K562 (cell line): ENCODE measurements around the gene ATP6V0A4. TPM values are rescaled to one million over a fixed set of nuclear protein-coding genes. Genes with fewer than 3 reads are reported as not detected.

Experiments
- ATAC-seq: fragments of 200-7000 bp; cut with Tn5 transposase; 3 replicates; pipeline ENCODE4 v1.9.1; 2020; ENCODE audit warnings: moderate library complexity
- BruUV-seq: library from RNA; stranded (reverse); fragments of 400-500 nt; replicated peaks from 2 replicates; lab custom pipeline; 2021; lab: Mats Ljungman, UMichigan
- CTCF ChIA-PET: fragments of 300-600 bp; formaldehyde crosslinking; extraction: SDS; loops from one replicate; lab custom pipeline; 2021; ENCODE audit warnings: low intra/inter-chr PET ratio; lab: Yijun Ruan, JAX
- POLR2A ChIA-PET: fragments of 300-600, 350-650 bp; sonication (Branson Sonifier 250); formaldehyde crosslinking; extraction: SDS; loops from one replicate; lab custom pipeline; 2021; ENCODE audit warnings: antibody characterized with exemption, inconsistent platforms; lab: Yijun Ruan, JAX
- DNase-seq, 4 experiments: peaks; one replicate each; pipeline versions ENCODE4 v3.0.0 to v3.0.0-alpha.2; 2011 to 2018; ENCODE audit warnings: low spot score in 3 of 4, mixed read lengths in 3 of 4; ENCODE audit errors: extremely low read depth in 1 of 4
- FAIRE-seq: peaks from 2 replicates; lab custom pipeline; 2011; peaks lifted over from hg19 to GRCh38; lab: Jason Lieb, UNC
- H2AFZ ChIP-seq: 2 replicates; pipeline ENCODE4 v1.6.0; 2011; ENCODE audit warnings: low read depth, low read length, control low read depth, inconsistent platforms
- H3K27ac ChIP-seq: fragments of 200-600 bp; 3 replicates; pipeline ENCODE4 v1.8.0; 2011; ENCODE audit warnings: low read depth, mild to moderate bottlenecking, control low read depth, inconsistent platforms, low read length, moderate library complexity, mixed read lengths; ENCODE audit errors: extremely low read depth
- H3K27me3 ChIP-seq, 2 experiments: fragments of 300-600 bp in 1 of 2; 2 replicates in 1 of 2; 3 replicates in 1 of 2; pipeline versions ENCODE4 v1.6.0 to v1.8.0; 2011; ENCODE audit warnings: inconsistent platforms in 2 of 2, low read length in 2 of 2, mild to moderate bottlenecking in 1 of 2, mixed read lengths in 1 of 2, moderate library complexity in 1 of 2; ENCODE audit not compliant: control insufficient read depth in 2 of 2, insufficient read depth in 2 of 2
- H3K36me3 ChIP-seq: fragments of 300-600 bp; 3 replicates; pipeline ENCODE4 v1.8.0; 2011; ENCODE audit warnings: mild to moderate bottlenecking, low read length, inconsistent platforms; ENCODE audit not compliant: control insufficient read depth, insufficient read depth
- H3K4me1 ChIP-seq, 2 experiments: fragments of 200-600 bp in 1 of 2; replicated peaks in 1 of 2; 2 replicates in 1 of 2; 3 replicates in 1 of 2; pipeline versions ENCODE4 v1.5.1 to v1.8.0; 2011; ENCODE audit warnings: inconsistent platforms in 2 of 2, low read length in 2 of 2, mild to moderate bottlenecking in 1 of 2, mixed read lengths in 1 of 2, moderate library complexity in 1 of 2; ENCODE audit not compliant: control insufficient read depth in 2 of 2, insufficient read depth in 2 of 2
- H3K4me2 ChIP-seq: 2 replicates; pipeline ENCODE4 v1.6.1; 2011; ENCODE audit warnings: low read length, control low read depth, inconsistent platforms, mixed read lengths; ENCODE audit not compliant: insufficient read depth
- H3K4me3 ChIP-seq: fragments of 200-600 bp; sonication (generic), shearing (Covaris generic); 2 replicates; pipeline ENCODE4 v1.5.1; 2016; ENCODE audit warnings: control low read depth, inconsistent platforms
- H3K79me2 ChIP-seq: fragments of 200-600 bp; 3 replicates; pipeline ENCODE4 v1.8.0; 2011; ENCODE audit warnings: low read length, inconsistent platforms; ENCODE audit not compliant: control insufficient read depth, insufficient read depth
- H3K9ac ChIP-seq, 2 experiments: 2 replicates each; pipeline versions ENCODE4 v1.6.0 to v1.6.1; 2011; ENCODE audit warnings: low read depth in 2 of 2, low read length in 2 of 2, control low read depth in 1 of 2, inconsistent platforms in 1 of 2, mild to moderate bottlenecking in 1 of 2, mixed read lengths in 1 of 2; ENCODE audit not compliant: insufficient read depth in 1 of 2
- H3K9me1 ChIP-seq: one replicate; pipeline ENCODE4 v1.6.0; 2011; ENCODE audit warnings: inconsistent platforms, mild to moderate bottlenecking, low read length, moderate library complexity; ENCODE audit not compliant: control insufficient read depth, insufficient read depth
- H3K9me3 ChIP-seq: replicated peaks from 2 replicates; pipeline ENCODE4 v1.5.1; 2011; ENCODE audit warnings: low read depth, low read length, inconsistent platforms; ENCODE audit not compliant: control insufficient read depth, insufficient read depth
- H4K20me1 ChIP-seq: replicated peaks from 2 replicates; pipeline ENCODE4 v1.6.1; 2011; ENCODE audit warnings: low read length, inconsistent platforms, mixed read lengths; ENCODE audit not compliant: control insufficient read depth, insufficient read depth
- GATAD2B ChIP-seq: fragments of 450-650 bp; IDR thresholded peaks from 2 replicates; pipeline ENCODE4 v1.6.1; 2017; ENCODE audit warnings: mild to moderate bottlenecking, borderline replicate concordance
- HCFC1 ChIP-seq: IDR thresholded peaks from 2 replicates; pipeline ENCODE4 v1.6.1; 2012; ENCODE audit warnings: low read depth, low read length, improper control_type of control experiment
- KDM1A ChIP-seq, 2 experiments: fragments of 450-650 bp; IDR thresholded peaks; 2 replicates each; pipeline ENCODE4 v1.6.1; 2016; ENCODE audit warnings: mild to moderate bottlenecking in 2 of 2
- NR2C2 ChIP-seq, 2 experiments: fragments of 200-800 bp in 1 of 2; sonication (Bioruptor generic) in 1 of 2; sonication (generic) in 1 of 2; formaldehyde crosslinking in 1 of 2; IDR thresholded peaks; 2 replicates each; pipeline versions ENCODE4 v1.6.1 to v1.8.0; 2016 to 2022; ENCODE audit warnings: mild to moderate bottlenecking in 1 of 2, missing compliant biosample characterization in 1 of 2, missing genetic modification characterization in 1 of 2, missing genetic modification reagents in 1 of 2
- PBX2 ChIP-seq, 2 experiments: IDR thresholded peaks in 1 of 2; conservative IDR thresholded peaks in 1 of 2; 2 replicates each; pipeline ENCODE4 v1.6.1; 2016; ENCODE audit warnings: low read depth in 2 of 2, mild to moderate bottlenecking in 1 of 2, missing compliant biosample characterization in 1 of 2, missing genetic modification characterization in 1 of 2, moderate library complexity in 1 of 2
- POLR2G ChIP-seq: fragments of 200-400 bp; formaldehyde crosslinking; IDR thresholded peaks from 2 replicates; pipeline ENCODE4 v1.6.1; 2017; ENCODE audit warnings: low read depth, mild to moderate bottlenecking, antibody characterized with exemption, low read length, moderate library complexity
- RBM25 ChIP-seq: fragments of 200-400 bp; formaldehyde crosslinking; IDR thresholded peaks from 2 replicates; pipeline ENCODE4 v1.6.1; 2018; ENCODE audit warnings: low read length, low read depth, moderate library complexity; ENCODE audit not compliant: severe bottlenecking
- SP1 ChIP-seq: sonication (generic); formaldehyde crosslinking; IDR thresholded peaks from 2 replicates; pipeline ENCODE4 v1.8.1; 2022; ENCODE audit warnings: mild to moderate bottlenecking, missing genetic modification reagents
- whole genome bisulfite sequencing: fragments of 100-300 bp; shearing (Covaris generic); methylation state at CpG from one replicate; pipeline ENCODE4 v1.1.6; 2016; ENCODE audit warnings: low coverage, mixed read lengths; ENCODE audit not compliant: insufficient coverage; ENCODE audit errors: missing lambda C conversion rate; 5-methylcytosine and 5-hydroxymethylcytosine counted together
- in situ Hi-C: fragments of 300-500 bp; cut with MboI; formaldehyde crosslinking; loops from 4 replicates; pipeline ENCODE4 v1.15.0; 2018; ENCODE audit warnings: inconsistent platforms, mixed read lengths
- intact Hi-C: fragments of 100-400 bp; cut with micrococcal nuclease; formaldehyde crosslinking; loops from 2 replicates; pipeline ENCODE4 v1.14.2; 2022
- polyA plus RNA-seq, 8 experiments: library from polyadenylated mRNA; depleted of rRNA in 4 of 8; stranded (reverse) in 5 of 8; unstranded in 3 of 8; fragments of >200 nt; fragmentation: Nextera tagmentation in 2 of 8; fragmentation: Illumina TruSeq in 1 of 8; extraction: Ambion mirVana in 2 of 8; extraction: Trizol in 1 of 8; gene quantifications; 2 replicates each; pipeline versions ENCODE4 v1.2.1 to v1.2.3, GENCODE V29; 2011 to 2014; ENCODE audit warnings: inconsistent platforms in 1 of 8, missing spikeins in 1 of 8
- total RNA-seq, 7 experiments: library from RNA; depleted of rRNA in 6 of 7; stranded (reverse); fragments of >200 nt in 6 of 7; fragmentation: Illumina TruSeq in 2 of 7; extraction: Trizol in 2 of 7; gene quantifications; 2 replicates each; pipeline versions ENCODE4 v1.2.1 to v1.2.3, GENCODE V29; 2011 to 2021; ENCODE audit warnings: low replicate concordance in 1 of 7
- TF ChIP-seq, protein P1 (sequence below): fragments of 450-650 bp; IDR thresholded peaks from 2 replicates; pipeline ENCODE4 v1.6.1; 2018; ENCODE audit warnings: mild to moderate bottlenecking, low read depth; ENCODE audit not compliant: partially characterized antibody

Gene ATP6V0A4
- total and polyA plus RNA-seq, 9 of the 15 experiments (the other 6 are each of a cell fraction or from before 2014, with no cell fraction given) = 0.03 TPM; not detected in 8

GRCh38 chr7:138668946-138669345 is 129.1 kb downstream of the ATP6V0A4 start (continued):
- no peak for TF ChIP-seq RBM25
- no peak for TF ChIP-seq NR2C2 (CRISPR knock-in tag; IDR thresholded peaks at IDR 0.05)
- no peak for TF ChIP-seq NR2C2 (tag; IDR thresholded peaks at IDR 0.05)
- TF ChIP-seq, protein P1, sequence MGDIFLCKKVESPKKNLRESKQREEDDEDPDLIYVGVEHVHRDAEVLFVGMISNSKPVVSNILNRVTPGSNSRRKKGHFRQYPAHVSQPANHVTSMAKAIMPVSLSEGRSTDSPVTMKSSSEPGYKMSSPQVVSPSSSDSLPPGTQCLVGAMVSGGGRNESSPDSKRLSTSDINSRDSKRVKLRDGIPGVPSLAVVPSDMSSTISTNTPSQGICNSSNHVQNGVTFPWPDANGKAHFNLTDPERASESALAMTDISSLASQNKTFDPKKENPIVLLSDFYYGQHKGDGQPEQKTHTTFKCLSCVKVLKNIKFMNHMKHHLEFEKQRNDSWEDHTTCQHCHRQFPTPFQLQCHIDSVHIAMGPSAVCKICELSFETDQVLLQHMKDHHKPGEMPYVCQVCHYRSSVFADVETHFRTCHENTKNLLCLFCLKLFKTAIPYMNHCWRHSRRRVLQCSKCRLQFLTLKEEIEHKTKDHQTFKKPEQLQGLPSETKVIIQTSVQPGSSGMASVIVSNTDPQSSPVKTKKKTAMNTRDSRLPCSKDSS = no peak
- no peak for TF ChIP-seq SP1
- no peak for TF ChIP-seq POLR2G
- TF ChIP-seq GATAD2B = no peak
- no peak for TF ChIP-seq HCFC1

DNA sequence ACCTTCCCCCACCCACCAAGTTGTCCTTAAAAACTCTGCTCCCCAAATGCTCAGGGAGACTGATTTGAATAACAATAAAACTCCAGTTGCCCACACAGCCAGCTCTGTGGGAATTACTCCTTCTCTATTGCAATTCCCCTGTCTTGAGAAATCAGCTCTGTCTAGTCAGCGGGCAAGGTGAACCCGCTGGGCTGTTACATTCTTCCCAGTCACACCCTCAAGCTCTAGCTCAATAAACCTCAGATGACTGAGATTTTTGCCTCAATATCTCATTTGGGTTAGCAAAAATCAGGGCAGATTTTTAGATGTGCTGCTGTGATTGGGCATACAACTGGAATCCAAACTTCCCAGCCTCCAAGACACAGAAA is 129.8 kb downstream of the ATP6V0A4 start:
- no peak overlapping the region for H3K9ac ChIP-seq
- WGBS = 0% methylated on average over 2 of the region's 2 CpGs
- no peaks in the 10 kb centered on the region for H3K79me2 ChIP-seq
- no peaks in the 10 kb centered on the region for H3K36me3 ChIP-seq
- no peak for DNase-seq
- ChIA-PET CTCF (no interaction called here), POLR2A (no interaction called here)
- intact Hi-C loops = no loop called here
- H3K9me1 ChIP-seq = no peaks in the 10 kb centered on the region
- in situ Hi-C loops = no loop called here
- H3K9me3 ChIP-seq = no peaks in the 10 kb centered on the region
- no peaks in the 10 kb centered on the region for H4K20me1 ChIP-seq
- no peak overlapping the region for H3K4me2 ChIP-seq
- no peak overlapping the region for H3K4me3 ChIP-seq
- TF ChIP-seq KDM1A (IDR thresholded peaks at IDR 0.05) (peak in 1 of 2 experiments; percentile 27; a peak in 1 of 4 replicates), PBX2 (CRISPR knock-in tag; IDR thresholded peaks at IDR 0.05; ENCODE audit: low read depth) (no peak), PBX2 (tag; conservative IDR thresholded peaks at IDR 0.05; ENCODE audit: low read depth) (no peak)
- ATAC-seq = no peak
- H3K27me3 ChIP-seq = peaks cover 4 to 14% of the 10 kb centered on the region in 2 experiments; a peak in 3 of 5 replicates
- no peak for FAIRE-seq
- no peaks in the 10 kb centered on the region; a peak in 1 of 5 replicates for H3K4me1 ChIP-seq
- no peak overlapping the region for H3K27ac ChIP-seq
- H2AFZ ChIP-seq = no peak overlapping the region
- no TSS peak for BruUV-seq
